AG09319 (cell line): Measurements from ENCODE around the gene AKAP8.

Experiments used
- DNase-seq: peaks from one replicate; pipeline ENCODE4 v3.0.0-alpha.2; 2010; ENCODE audit warnings: low read depth; ENCODE audit errors: extremely low read depth
- TF ChIP-seq, protein P1 (sequence below): IDR thresholded peaks from 2 replicates; pipeline ENCODE4 v1.5.1; 2011; ENCODE audit warnings: low read depth, mild to moderate bottlenecking, inconsistent platforms, low read length, moderate library complexity

The AKAP8 gene

DNA sequence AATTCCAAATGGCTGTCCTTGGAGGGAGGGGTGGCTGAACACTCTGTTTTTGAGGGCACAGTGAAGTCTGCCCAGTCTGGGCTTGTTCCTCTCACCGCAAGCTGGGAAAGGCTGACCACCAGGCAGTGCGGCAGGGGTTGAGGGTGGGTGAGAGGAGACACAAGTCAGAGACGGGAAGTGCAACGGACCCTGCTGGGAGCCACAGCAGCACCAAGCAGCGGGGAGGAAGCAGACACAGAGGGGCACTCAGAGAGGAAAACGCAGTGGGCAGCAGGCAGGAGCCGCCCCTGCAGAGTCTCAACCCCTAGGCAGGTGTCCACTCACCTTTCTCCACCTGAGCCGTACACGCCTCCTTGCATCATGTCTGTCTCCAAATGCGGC lies 23.6 kb upstream of the AKAP8 start:
- TF ChIP-seq, protein P1, sequence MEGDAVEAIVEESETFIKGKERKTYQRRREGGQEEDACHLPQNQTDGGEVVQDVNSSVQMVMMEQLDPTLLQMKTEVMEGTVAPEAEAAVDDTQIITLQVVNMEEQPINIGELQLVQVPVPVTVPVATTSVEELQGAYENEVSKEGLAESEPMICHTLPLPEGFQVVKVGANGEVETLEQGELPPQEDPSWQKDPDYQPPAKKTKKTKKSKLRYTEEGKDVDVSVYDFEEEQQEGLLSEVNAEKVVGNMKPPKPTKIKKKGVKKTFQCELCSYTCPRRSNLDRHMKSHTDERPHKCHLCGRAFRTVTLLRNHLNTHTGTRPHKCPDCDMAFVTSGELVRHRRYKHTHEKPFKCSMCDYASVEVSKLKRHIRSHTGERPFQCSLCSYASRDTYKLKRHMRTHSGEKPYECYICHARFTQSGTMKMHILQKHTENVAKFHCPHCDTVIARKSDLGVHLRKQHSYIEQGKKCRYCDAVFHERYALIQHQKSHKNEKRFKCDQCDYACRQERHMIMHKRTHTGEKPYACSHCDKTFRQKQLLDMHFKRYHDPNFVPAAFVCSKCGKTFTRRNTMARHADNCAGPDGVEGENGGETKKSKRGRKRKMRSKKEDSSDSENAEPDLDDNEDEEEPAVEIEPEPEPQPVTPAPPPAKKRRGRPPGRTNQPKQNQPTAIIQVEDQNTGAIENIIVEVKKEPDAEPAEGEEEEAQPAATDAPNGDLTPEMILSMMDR = no peak
- no peak for DNase-seq

DNA sequence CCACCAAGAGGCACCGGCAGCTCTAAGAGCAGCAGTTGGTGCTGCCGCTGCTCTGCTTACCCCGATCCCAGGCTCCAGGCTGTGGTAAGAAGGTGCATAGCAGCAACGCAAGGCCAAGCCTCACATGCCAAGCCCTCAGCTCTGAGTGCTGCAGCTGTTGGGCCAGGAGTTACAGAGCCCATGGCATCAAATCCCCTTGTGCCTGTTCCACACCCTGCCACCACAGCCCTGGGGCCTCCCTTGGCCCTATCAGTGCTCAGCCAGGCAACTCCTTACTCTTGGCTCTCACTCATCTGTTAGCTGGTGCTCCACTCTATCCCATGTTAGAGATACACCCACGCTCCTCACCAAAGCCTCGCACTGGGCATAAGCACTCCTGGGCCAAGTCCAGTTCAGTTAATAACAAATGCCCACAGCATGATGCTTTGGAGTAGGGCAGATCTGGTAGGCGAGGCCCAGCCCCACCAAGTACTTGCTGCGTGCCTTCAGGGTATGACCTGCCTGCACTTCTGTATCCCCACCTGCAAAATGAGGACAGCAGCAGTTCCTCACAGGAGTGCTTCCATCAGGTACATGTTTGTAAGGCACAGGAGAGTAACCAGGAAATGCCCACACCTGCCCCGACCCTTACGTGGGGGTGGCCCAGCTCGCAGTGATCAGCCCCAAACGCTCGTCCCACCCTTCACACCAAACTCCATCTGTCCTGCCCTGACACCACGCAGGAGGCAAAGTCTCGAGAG lies 23.0 kb upstream of the AKAP8 start:
- TF ChIP-seq, protein P1 = no peak
- DNase-seq = no peak

DNA sequence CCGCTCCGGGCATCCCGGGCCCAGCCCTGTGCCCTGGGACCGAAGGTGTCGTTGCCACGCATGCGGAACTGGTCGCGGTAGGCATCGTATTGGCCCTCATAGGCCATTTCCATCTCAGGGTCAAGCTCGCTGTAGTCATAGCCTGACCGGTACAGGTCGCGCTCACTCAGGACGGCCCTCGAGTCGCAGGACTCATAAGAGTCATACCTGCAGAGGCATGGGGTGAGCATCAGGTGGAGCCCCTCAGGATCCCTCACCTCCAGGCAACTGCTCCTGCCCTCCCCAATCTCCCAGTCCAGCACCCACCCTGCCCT lies 21.8 kb upstream of the AKAP8 start:
- no peak for DNase-seq
- TF ChIP-seq, protein P1 = no peak

DNA sequence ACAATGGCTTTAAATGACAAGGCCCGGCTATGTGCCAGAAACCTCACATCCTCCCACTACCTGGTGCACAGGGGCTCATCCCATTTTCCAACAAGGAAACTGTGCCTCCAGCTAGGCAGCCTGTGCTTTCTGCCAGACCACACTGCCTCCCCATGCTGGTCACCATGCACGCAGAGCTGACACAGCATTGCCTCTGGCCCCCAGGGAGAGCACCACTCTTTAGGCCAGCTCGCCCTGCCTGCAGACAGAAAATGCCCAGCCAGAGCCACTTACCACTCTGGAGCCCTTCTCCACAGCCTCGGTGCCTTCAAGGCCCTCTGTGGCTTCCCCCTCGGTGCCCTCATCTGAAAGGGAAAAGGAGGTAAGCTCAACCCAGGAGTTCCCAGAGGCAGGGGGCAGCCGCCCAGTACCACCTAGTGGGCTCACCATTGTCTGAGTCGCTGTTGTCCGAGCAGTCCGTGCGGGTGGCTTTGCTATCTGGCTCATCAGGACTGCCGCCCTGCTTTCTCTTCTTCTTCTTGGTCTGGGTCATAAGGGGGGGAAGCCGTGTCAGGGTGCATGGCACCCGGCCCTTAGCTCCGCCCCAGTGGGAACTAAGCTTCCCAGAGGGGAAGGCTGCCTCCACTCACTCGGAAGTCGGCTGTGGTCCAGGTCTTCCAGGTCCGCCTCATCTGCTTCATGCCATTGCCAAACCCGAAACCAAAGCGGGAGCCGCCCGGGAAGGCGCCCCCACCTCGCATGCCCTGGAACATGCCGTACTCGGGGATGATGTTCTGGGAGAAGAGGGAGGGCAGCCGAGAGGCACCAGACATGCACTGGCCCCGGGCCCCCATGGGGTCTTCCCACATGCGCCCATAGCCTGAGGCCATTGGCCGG lies 21.2 kb upstream of the AKAP8 start:
- TF ChIP-seq, protein P1 = no peak
- DNase-seq = no peak

DNA sequence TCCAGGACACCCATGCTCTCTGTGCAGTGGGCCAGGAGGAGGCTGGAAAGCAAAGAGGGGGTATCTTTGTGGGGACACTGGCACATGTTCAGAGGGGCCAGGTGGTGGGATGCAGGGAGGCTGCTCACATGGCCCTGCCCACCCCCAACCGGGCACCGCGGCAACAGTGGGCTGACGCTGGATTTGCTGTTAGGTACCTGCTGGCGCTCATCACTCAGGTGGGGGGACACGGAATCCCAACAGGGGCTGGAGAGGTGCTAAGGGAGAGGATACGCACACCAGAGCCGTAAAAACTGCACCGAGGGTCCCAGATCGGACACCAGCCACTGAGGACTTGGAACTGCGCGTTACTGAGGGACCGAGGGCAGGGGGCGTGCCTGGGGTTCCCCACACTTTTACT lies 20.0 kb upstream of the AKAP8 start:
- TF ChIP-seq, protein P1 = no peak
- no peak for DNase-seq

DNA sequence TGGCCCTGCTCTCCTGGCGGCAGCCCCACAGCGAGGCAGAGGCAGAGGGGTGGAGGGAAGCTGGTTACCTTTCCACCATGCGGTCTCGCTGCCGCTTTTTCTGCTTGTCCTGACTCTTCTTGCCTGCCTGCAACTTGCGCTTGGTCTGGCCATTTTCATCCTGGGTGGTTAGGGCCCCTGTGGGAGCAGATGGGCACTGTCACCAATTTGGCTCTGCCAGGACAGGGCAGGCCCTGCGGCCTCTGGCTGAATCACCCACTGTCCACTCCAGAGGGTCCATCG lies 19.6 kb upstream of the AKAP8 start:
- TF ChIP-seq, protein P1 = no peak
- no peak for DNase-seq

DNA sequence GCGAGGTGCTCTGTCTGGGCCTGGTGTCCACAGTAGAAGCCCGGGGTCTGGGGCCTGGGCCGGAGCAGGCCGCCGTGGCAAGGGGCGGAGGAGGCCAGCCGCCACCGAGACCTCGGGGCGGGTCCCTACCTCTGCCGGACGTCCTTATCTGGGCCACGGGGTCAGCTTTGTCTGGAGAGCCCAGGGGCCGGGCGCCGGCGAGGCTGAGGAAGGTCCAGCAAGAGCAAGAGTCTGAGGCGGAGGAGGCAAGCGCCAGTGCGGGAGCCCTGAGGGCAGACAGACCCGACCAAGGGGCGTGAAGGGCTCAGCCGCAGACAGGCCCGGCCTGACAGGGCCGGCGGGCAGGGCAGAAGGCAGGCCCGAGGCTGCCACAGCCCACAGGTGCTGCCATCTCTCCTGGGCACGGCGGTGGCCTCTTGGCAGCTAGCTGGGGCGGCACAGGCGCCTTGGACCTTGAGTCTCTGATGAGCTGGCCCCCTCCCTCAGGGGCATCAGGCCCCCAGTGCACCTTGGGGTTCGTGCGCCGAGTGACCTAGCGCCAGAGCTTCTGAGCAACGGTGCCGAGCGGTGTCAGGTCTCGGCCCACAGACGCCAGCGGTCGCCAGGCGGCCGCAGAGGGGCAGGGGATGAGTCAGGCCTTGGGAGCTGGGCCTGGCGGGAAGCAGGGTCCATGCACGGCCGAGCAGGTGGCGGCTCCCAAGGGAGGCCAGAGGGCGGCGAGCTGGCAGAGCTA lies 19.1 kb upstream of the AKAP8 start:
- TF ChIP-seq, protein P1 = no peak
- DNase-seq = no peak
